Tongue (tissue), 2 donors: ENCODE results near the gene TRPM4. TPM values are rescaled to one million over a fixed set of nuclear protein-coding genes. Genes with fewer than 3 reads are reported as not detected.
"Not testable (repeated sequence)": the region's sequence is repeated elsewhere in the genome, so short reads cannot be mapped to it uniquely, and the experiment has no call there.

Experiments
- DNase-seq: peaks from one replicate; pipeline ENCODE4 v3.0.0-alpha.2; 2015
- total RNA-seq: library from RNA; depleted of rRNA; stranded (reverse); fragments of >200 nt; gene quantifications from one replicate; pipeline ENCODE4 v1.2.3, GENCODE V29; 2014

TRPM4 gene
- total RNA-seq, 1 donor from 2014 or later, result 28.2 TPM

DNA sequence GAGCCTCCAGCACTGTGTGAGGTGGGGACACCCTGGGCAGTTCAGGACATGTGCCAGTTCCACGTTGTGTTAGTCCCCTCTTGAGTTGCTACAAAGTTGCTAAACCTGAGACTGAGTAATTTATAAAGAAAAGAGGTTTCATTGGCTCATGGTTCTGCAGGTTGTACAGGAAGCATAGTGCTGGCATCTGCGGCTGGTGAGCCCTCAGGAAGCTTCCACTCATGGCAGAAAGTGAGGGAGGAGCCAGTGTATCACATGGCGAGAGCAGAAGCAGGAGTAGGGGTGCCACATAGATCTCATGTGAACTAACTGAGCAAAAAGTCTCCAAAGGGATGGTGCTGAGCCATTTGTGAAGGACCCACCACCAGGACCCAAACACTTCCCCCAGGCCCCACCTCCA lies 33.2 kb downstream of the TRPM4 start:
- no peak for DNase-seq

DNA sequence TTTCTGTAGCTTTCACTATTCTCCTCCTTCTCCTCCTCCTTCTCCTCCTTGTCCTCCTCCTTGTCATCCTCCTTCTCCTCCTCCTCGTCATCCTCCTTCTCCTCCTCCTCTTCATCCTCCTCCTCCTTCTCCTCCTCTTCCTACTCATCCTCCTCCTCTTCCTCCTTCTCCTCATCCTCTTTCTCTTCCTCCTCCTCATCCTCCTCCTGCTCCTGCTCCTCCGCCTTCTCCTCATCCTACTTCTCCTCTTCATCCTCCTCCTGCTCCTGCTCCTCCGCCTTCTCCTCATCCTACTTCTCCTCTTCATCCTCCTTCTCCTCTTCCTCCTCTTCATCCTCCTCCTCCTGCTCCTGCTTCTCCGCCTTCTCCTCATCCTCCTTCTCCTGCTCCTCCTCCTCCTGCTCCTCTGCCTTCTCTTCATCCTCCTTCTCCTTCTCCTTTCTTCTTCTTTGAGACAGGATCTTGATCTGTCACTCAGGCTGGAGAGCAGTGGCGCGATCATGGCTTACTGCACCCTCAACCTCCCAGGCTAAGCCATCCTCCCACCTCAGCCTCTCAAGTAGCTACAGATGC lies 36.3 kb downstream of the TRPM4 start:
- DNase-seq, result no peak

DNA sequence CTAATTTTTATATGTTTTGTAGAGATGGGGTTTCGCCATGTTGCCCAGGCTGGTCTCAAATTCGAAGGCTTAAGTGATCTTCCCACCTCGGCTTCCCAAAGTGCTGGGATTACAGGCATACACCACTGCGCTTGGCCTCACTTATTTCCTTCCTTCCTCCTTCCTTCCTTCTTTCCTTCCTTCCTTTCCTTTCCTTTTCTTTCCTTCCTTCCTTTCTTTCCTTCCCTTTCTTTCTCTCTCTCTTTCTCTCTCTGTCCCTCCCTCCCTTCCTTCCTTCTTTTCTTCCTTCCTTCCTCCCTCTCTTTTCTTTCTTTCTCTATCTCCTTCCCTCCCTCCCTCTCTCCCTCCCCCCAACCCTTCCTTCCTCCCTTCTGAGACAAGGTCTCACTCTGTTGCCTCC lies 36.8 kb downstream of the TRPM4 start:
- no peak for DNase-seq

DNA sequence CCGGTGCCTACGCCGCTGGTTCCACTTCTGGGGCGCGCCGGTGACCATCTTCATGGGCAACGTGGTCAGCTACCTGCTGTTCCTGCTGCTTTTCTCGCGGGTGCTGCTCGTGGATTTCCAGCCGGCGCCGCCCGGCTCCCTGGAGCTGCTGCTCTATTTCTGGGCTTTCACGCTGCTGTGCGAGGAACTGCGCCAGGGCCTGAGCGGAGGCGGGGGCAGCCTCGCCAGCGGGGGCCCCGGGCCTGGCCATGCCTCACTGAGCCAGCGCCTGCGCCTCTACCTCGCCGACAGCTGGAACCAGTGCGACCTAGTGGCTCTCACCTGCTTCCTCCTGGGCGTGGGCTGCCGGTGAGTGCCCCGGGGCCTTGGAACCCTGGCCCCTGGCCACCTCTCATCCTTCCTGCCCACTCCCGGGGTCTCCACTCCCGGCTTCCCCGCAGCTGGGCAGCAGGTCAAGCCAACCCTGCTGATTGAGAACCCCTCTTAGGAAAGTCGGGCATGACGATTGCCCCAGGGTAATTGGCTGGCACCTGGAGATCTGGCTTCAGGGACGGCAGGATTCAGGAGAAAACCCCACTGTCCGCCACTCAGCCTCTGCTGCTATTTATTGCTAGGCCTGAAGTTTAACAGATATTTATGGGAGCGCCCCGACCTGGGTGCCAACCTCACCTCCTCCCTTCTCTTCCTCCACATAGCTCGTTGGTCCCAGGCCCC lies 39.1 kb downstream of the TRPM4 start:
- DNase-seq, result peak; percentile 15

DNA sequence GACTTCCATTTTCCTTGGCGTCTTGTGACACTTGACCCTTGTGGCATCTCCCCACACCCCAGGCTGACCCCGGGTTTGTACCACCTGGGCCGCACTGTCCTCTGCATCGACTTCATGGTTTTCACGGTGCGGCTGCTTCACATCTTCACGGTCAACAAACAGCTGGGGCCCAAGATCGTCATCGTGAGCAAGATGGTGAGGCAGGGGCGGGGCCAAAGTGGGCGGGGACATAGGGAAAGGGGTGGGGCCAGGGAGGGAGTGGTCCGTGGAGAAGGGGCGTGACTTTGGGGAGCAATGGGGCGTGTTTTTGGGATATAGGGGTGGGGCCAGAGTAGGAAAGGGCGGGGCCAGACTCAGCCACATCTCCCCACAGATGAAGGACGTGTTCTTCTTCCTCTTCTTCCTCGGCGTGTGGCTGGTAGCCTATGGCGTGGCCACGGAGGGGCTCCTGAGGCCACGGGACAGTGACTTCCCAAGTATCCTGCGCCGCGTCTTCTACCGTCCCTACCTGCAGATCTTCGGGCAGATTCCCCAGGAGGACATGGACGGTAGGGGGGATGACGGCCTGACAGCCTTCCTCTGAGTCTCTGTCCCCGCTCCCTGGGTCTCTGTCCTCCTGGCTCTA lies 42.8 kb downstream of the TRPM4 start:
- no peak for DNase-seq

DNA sequence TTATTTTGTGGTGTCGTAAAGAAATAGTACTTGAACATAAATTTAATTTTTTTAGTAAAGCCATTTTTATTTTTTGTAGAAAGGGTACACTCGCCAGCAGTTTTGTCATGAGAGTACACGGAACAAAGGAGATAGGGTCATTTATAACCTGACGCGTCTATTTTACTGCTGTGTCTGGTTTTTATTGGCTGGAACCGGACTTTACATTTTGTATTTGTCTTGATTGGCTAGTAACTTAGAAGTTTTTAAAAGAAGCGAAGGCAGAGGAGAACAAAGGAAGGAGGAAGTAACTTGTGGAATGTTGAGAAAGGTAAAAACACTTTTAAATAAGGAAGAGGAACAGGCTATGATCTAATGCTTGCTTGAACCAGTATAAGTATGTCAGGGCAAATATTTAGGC lies 43.5 kb downstream of the TRPM4 start:
- DNase-seq, result no peak

DNA sequence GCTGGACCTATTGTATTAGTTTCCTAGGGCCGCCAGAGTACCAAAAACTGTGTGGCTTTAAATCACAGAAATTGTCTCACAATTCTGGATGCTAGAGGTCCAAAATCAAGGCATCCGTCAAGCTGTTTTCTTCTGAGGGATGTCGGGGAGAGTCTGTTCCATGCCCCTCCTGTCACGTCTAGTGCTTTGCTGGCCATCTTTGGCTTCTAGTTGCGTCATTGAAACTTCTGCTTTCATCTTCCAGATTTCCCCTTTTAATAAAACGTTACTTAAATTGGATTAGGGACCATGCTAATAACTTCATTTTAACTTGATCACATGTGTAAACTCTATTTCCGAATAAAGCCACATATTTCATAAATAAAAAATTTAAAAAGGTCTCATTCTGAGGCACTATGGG lies 47.5 kb downstream of the TRPM4 start:
- DNase-seq, result no peak

DNA sequence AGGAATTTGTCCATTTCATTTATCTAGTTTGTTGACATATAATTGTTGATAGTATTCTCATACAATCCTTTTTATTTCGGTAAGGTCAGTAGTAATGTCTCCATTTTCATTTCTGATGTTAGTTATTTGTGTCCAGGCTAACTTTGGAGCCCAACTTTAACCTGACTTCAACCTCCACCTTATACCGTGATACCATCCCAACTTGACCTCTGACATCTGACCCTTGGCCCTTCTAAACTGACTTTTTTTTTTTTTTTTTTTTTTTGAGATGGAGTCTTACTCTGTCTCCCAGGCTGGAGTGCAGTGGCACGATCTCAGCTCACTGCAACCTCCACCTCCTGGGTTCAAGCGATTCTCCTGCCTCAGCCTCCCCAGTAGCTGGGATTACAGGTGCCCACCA lies 51.9 kb downstream of the TRPM4 start:
- DNase-seq, result peak; percentile 6

DNA sequence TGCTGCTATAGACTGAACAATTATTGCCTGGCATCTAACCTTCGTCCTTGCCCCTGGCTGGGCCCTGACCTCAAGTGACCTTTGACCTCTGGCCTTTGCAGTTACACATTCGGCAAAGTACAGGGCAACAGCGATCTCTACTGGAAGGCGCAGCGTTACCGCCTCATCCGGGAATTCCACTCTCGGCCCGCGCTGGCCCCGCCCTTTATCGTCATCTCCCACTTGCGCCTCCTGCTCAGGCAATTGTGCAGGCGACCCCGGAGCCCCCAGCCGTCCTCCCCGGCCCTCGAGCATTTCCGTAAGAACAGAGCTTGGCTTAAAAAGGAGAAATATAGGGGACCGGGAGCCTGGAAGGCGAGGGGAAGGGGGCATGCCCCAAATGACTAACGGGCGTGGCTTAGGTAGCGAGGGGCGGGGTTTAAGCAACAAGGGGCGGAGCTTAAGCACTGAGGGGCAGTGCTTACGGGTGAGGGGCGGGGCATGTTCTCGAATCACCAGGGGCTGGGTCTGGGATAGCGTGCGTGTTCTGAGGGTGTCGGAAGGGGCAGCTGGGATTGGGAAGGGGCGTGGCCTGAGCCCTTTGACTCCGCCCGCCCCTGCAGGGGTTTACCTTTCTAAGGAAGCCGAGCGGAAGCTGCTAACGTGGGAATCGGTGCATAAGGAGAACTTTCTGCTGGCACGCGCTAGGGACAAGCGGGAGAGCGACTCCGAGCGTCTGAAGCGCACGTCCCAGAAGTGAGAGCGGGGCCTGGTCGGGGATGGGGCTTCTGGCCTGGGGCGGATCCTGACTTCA lies 52.7 kb downstream of the TRPM4 start:
- DNase-seq, result peak; percentile 81

DNA sequence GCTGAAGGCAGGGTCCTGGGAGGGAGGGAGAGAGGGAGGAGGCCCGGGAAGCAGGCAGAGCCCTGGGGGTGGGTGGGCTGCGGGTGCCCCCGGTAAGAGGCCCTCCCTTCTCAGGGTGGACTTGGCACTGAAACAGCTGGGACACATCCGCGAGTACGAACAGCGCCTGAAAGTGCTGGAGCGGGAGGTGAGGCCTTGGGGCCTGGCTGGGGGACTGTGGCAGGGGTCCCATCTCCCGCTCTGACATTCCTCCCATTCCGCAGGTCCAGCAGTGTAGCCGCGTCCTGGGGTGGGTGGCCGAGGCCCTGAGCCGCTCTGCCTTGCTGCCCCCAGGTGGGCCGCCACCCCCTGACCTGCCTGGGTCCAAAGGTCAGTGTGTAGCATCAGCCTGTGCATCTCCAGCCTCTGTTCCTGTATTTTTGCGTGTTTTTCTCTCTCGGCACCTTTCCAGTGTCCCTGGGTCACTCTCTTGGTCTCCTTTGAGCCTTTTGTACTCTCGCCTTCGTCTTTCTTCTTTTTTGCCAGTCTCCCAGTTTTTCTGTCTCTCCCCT lies 53.4 kb downstream of the TRPM4 start:
- no peak for DNase-seq

DNA sequence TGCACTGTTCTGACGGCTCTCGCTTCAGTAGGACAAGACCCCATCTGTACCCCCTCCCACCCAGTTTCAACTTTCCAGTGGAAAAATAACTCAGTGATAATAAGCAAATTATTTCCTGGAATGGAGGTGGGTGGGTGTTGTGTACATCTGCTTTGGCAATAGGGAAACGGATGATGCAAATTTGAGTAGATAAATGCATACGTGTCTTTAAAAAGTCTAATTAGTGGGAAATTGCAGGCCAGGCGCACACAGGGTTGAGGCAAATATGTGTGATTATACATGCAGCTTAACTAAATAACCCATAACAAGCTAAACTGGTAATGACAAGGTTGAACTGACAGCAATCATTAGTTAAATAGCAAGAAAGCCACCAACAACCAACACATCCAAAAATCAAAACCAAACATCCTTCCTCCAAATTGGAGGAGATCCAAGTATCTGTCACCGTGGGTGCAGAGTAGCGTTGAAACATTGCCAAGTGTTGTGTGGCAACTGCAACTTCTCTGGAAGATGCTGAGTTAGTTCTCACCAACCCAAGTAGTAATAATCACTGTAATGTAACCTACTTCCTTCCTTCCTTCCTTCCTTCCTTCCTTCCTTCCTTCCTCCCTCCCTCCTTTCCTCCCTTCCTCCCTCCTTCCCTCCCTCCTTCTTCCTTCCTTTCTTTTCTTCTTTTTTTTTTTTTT lies 54.6 kb downstream of the TRPM4 start:
- peak; percentile 68 for DNase-seq

DNA sequence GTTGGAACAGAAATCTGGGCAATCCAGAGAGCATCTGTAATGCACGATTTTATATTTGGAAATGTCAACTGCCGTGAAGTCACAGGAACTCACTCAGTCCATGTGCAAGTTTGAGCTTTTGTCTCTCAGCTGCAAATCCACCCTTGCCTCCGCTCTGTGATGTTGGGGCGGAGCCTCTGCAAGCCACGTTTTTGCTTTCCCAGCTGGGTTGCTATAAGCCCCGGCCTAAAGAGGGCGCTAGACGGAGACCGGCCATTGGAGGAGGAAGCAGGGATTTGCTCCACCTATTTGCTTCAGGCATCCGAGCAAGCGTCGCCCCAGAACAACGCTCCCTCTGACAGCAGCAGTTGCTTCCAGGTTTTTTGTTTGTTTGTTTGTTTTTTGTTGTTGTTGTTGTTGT lies 56.2 kb downstream of the TRPM4 start:
- DNase-seq, result no peak

DNA sequence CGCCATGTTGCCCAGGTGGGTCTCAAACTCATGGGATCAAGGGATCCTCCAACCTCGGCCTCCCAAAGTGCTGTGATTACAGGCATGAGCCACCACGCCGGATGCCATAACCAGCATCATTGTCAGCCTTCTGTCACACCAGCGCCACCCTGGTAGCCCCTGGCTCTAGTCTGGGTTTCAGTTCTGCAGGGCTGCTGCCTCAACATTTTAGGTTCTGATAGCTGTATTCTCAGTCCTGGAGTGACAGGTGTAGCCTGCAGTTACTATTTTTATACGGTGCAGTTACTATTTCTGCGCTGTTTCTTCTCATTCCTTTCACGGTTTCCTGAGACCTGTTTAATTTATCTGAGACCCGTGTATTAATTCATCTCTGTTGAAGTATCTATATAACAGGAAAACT lies 57.1 kb downstream of the TRPM4 start:
- no peak for DNase-seq

DNA sequence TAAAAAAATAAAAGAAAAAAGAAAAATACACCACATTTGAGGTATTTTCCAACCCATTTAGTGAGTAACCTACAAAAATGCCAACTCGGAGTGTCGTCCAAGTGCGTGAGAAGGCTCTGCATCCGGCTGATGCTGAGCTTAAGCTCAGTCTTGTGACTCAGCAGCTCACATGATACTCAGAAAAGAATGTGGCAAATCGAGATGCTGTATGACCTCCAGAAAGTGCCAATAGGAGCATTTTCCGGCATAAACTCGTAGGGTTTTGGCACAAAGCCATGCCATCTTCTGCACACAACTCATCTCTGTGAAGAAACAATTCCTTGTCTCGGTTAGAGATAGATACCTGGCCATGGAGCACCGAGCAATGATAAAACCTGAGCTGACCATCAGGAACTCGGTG lies 58.5 kb downstream of the TRPM4 start:
- DNase-seq, result peak; percentile 15

DNA sequence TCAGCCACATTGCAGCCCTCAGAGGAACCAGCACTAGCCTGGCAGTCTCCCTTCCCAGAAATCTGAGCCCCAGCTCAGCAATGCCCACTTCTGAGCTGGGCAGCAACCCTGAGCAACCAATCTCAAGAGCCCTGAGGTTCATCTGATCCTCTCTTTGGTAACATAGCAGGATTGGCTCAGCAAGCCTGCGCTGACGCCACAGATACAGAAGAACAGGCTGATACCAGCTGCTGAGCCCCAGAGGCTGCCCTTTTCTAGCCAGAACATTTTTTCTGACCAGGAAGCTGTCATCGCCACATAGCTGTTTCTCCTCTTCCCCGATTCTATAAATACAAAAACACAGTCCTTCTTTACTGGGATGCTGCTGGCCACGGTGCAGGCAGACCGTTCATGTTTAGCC lies 59.8 kb downstream of the TRPM4 start:
- peak; percentile 91 for DNase-seq

DNA sequence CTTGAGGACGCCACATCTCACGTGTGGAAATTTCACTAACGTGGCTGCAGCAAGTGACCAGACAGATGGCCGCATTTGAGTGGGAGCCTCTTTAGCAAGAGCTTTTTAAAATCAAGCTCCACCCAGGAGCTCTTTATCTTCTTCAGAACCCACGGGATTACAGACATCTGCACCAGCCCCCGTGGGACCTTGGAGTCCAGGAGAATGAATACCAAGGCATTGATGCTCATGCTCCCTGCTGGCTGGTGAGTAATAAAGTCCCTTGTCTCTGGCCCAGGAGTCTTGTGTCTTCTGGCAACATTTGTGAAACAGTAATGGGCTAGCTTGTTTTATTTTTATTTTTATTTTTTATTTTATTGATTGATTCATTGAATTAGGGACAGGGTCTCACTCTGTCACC lies 64.4 kb downstream of the TRPM4 start:
- no peak for DNase-seq

DNA sequence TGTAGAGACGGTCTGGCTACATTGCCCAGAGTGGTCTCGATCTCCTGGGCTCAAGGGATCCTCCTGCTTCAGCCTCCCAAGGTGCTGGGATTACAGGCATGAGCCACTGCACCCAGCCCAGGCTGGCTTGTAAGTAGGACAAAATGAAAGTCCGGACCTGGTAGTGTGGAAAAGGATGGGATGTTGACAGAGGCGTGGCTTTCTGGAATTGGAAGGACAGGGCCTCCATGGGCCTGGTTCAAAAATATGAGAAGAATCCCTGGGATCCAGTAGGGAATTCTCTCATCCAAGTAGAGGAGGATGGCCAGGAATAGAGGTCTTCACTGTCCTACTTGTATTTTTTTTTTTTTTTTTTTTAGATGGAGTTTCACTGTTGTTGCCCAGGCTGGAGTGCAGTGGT lies 64.9 kb downstream of the TRPM4 start:
- no peak for DNase-seq

DNA sequence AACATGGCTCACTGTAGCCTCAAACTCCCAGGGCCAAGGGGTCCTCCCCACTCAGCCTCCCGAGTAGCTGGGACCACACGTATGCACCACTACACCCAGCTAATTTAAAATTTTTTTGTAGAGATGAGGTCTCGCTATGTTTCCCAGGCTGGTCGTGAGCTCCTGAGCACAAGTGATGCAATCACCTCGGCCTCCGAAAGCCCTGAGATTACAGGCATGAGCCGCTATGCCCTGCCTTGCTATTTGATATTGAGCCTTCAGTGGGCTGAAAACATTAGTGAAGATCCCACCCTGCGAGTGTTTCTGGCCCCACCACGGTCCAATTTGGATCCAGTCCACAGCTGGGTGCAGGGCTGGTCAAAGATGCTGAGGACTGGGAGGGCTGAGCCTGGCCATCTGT lies 65.9 kb downstream of the TRPM4 start:
- DNase-seq, result no peak

DNA sequence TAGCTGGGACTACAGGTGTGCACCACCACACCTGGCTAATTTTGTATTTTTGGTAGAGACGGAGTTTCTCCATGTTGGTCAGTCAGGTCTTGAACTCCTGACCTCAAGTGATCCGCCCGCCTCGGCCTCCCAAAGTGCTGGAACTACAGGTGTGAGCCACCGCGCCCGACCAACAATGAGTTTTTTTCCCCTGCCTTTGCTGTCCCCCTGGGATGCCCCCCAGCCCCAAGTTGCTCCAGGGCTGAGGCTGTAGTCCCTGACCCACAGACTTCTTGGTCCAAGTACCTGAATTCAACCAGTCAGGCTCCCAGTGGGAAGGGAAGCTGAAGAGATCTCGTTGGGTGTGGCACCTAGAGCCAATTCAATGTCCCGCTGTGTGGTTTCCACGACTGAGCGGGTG lies 66.8 kb downstream of the TRPM4 start:
- DNase-seq, result not testable (repeated sequence)

DNA sequence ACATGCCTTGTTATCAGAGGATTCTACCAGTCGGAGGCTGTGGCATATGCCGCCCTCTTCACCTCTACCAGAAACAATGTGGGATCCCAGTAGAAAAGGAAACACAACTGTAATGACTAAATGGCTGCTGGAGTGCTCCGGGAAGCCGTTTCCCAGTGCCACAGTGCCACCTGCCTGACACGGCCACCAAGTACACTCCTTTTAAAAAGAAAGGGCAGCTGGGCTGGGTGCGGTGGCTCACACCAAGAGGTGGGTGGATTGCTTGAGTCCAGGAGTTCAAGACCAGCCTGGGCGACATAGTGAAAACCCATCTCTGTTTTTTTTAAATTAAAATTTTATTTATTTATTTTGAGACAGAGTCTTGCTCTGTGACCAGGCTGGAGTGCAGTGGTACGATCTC lies 67.3 kb downstream of the TRPM4 start:
- DNase-seq, result peak; percentile 77

DNA sequence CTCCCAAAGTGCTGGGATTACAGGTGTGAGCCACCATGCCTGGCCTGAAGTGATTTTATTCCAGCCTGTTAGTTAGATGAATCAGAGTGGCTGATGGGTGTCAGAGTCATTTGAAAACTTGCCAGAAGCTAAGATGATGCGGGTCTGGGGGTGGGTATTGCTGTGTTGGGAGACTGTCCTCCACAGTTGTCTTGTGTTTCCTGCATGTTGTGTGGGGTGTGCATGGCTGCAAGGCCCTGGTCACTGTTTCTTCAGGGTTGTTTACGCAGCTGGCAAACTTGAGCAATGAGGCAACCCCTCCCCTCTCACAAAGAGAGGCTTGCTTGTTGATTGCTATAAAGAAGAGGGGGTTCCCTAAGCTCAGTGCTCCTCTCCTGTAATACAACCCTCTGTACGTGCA lies 71.8 kb downstream of the TRPM4 start:
- DNase-seq, result no peak

DNA sequence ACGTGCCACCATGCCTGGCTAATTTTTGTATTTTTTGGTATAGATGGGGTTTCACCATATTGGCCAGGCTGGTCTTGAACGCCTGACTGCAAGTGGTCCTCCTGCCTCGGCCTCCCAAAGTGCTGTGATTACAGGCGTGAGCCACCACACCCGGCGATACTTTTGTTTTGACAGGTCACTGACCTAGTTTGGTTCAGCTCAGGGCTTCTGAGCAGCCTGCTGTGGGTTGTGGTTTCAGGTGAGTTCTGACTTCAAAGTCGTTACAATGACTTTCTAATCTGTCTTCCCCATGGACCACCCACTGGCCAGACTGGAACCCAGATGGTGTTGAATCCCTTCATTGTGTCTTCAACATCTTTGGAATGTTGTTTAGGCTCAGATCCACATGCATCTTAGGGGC lies 73.8 kb downstream of the TRPM4 start:
- DNase-seq, result no peak
